HL-60/S4 treated with retinoic acid at 250 ng/mL for 4 days and 3 days (cell line): Measurements from ENCODE around the gene PFKM.

Source experiments
- in situ Hi-C: fragments of 300-500 bp; cut with MboI; formaldehyde crosslinking; loops from 2 replicates; pipeline ENCODE4 v1.7.0; 2022; ENCODE audit warnings: low sequenced_read_pairs

The PFKM gene

GRCh38 chr12:48183876-48184548 lies 64.8 kb downstream of the PFKM start:
- in situ Hi-C loops = no loop called here

- in situ Hi-C loops = no loop called here
Measured at GRCh38 chr12:48184549-48184922, 65.4 kb downstream of the PFKM start.

DNA sequence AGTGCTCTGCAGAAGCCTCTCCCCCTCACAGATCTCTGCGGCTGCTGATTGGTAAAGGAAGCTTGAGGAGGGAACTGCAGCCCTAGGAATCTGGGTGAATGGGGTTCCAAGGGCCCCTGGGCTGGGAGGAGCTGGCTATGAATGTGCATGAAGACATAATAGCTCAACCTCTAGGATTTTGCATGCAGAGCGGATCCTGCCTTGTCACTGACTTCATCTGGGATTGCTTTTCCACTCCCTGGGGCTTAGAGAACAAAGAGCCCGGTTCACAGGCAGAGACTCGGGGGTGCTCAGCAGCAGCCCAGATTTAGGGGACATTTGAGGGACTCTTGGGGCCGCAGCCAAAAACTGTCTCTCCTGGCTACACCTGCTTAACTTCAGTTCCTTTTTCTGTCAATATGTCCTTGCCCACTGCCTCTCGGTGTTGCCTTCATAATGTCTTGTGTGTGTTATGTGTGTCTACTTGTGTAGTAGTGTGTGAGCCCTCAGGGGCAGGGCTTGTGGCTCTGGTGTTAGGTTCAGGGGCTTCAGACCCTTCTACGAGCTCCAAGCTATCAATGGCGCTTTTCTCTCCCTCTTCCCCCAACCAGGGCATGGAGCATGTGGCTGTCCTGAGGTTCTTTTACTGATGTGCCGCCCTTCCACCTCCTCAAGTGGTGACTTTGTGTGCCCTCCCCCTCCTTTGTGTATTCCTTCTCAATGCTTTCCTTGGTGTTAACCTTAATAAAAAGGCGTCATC lies 66.2 kb downstream of the PFKM start:
- in situ Hi-C loops = no loop called here

DNA sequence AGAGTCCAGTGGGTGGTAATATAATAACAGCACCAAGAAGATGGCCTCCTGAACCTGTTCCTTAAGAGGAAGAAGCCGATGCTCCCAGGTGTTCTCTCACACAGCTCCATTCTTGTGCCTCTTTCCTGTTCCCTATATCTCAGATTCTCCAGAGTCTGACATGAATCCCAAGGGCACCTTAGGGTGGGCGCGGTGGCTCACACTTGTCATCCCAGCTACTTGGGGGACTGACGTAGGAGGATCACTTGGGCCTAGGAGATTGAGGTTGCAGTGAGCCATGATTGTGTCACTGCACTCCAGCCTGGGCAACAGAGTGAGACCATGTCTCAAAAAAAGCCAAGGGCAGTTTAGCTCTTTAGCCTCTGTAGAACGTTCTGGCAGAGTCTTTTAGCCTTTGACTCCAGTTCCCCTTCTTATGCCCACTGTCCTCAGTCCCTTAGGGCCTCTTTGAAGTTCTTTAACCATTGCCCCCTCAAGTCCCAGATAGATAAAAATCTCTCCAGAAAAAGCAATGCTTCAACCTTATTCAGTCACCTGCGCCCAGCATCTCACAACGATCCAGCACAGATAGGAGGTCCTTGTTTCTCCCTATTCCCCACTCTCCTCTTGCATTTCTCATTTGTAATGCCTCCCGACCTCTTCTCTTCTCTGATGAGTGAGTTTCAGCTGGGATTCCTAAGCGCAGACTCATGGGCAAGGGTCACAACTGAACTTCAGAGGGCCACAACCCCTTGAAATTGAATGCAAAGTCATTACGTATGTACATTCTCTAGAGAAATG lies 68.9 kb downstream of the PFKM start:
- in situ Hi-C loops = no loop called here

DNA sequence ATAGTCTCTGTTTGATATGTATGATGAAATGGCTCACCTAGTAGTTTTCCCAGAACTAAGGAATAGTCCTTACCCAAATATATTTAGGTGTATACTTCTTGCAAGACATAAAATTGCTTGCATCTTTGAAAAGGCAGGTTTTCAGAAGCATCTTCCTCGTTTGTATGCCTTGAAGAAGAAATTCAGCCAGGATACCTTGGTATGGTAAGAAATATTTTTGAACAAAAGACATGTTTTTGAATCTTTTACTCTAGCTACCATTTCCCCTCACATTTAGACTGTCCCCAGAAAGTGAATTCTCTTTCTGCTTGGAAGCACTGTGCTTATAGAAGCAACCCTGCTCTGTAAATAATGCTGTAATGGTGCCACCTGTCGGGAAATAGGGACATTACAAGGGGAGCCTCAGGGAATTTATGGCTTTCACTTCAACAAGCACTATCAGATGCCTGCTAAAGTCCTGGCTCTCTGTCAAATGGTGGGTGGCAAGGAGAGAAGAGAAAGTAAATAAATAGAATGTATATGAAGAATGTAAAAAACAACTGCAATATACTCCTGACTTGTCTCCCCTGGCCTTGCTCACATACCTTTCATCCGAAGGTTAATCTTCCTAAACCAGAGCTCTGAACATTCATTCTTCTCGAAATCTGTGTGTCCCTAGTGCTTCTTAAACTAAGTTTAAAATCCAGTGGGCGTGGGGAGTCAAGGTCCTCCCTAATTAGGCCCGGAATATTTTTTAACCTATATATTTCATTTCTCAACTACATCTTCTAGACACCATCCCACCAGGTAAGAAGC lies 70.4 kb downstream of the PFKM start:
- in situ Hi-C loops = no loop called here

DNA sequence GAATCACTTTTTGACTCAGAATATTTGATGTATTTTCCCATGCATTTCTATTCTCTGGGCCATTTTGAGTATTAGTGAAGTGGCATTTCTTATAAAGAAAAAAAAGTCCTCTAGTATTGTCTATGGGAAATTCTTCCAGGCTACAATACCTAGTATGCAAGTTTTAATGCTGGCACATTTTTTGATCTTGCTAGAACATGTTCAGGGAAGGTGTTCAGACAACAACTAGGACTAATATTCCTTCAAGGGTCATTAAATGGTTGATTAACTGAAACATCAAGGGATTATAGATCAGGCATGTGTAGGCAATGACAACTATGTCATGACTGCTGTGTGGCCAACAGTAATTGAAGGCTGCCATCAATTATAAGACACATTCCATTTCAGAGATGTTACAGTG lies 71.9 kb downstream of the PFKM start:
- in situ Hi-C loops = no loop called here

GRCh38 chr12:48192861-48193260 lies 73.7 kb downstream of the PFKM start:
- in situ Hi-C loops = no loop called here

DNA sequence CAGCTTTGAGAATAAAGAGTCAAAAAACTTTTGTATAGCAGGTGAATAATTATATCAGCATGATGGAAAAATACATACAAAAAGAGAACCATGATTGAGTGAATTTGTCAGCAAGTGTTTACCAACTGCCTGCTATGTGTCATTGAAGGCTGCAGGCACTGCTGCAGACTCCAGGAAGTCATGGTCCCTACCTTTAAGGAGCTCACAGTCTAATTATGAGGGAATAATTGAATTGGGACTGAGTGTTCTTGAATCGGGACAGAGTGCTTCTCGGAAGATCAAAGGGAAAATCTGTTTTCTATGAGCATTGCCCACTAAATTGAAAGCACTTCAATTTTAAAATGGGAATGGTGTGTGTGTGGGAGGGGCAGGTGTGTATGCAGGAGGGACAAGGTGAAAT lies 74.5 kb downstream of the PFKM start:
- in situ Hi-C loops = no loop called here

- in situ Hi-C loops = no loop called here
Measured at GRCh38 chr12:48194799-48195201, 75.6 kb downstream of the PFKM start.
